ENCODE measurements around the gene DENND4B. TPM values are rescaled to one million over a fixed set of nuclear protein-coding genes. Genes with fewer than 3 reads are reported as not detected.

Gene DENND4B
- total and polyA plus RNA-seq, 9 of the 15 experiments (the other 6 are each of a cell fraction or from before 2014, with no cell fraction given), result 9.5 to 80.5 (median 23.1) TPM

DNA sequence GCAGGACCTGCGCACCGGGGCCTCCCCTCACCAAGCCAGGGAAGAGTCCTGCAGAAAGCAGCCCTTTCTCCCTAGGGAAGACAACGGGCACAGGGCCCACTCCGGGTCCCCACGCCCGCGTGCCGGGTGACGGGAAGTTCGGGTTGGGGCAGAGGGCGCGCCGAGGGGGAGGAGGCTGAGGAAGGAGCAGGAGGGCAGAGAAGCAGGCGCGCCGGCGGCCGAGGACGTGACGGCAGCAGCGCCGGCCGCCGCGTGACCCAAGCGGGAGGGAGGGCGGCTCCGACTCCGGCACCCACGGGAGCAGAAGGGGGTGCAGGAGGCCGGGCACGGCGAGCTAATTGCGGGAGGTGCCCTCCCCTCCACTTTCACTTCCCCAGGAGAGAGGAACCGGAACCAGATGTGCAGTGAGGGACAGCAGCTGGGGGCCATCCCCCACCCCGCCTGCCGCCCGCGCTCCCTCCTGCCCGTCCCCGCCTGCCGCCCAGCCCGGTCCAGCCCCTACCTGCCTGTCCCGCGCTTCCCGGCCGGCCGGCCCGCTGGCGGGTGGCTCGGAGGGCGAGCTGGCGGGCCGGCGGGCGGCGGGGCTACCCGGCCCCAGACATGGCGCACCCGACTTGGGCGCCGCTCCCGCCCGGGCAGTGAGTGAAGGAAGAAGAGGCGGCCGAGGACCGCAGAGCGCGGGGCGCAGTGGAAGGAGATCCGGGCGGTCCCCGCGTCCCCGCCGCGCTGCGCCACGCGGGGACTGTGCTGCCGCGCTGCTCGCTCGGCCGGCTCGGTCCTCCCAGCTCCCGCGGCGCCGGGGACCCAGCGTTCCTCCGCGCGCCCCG, 510 bp downstream of the DENND4B start (continued):
- TF ChIP-seq ZNF778 (CRISPR knock-in tag; IDR thresholded peaks at IDR 0.05), result no peak
- TF ChIP-seq, protein P1, sequence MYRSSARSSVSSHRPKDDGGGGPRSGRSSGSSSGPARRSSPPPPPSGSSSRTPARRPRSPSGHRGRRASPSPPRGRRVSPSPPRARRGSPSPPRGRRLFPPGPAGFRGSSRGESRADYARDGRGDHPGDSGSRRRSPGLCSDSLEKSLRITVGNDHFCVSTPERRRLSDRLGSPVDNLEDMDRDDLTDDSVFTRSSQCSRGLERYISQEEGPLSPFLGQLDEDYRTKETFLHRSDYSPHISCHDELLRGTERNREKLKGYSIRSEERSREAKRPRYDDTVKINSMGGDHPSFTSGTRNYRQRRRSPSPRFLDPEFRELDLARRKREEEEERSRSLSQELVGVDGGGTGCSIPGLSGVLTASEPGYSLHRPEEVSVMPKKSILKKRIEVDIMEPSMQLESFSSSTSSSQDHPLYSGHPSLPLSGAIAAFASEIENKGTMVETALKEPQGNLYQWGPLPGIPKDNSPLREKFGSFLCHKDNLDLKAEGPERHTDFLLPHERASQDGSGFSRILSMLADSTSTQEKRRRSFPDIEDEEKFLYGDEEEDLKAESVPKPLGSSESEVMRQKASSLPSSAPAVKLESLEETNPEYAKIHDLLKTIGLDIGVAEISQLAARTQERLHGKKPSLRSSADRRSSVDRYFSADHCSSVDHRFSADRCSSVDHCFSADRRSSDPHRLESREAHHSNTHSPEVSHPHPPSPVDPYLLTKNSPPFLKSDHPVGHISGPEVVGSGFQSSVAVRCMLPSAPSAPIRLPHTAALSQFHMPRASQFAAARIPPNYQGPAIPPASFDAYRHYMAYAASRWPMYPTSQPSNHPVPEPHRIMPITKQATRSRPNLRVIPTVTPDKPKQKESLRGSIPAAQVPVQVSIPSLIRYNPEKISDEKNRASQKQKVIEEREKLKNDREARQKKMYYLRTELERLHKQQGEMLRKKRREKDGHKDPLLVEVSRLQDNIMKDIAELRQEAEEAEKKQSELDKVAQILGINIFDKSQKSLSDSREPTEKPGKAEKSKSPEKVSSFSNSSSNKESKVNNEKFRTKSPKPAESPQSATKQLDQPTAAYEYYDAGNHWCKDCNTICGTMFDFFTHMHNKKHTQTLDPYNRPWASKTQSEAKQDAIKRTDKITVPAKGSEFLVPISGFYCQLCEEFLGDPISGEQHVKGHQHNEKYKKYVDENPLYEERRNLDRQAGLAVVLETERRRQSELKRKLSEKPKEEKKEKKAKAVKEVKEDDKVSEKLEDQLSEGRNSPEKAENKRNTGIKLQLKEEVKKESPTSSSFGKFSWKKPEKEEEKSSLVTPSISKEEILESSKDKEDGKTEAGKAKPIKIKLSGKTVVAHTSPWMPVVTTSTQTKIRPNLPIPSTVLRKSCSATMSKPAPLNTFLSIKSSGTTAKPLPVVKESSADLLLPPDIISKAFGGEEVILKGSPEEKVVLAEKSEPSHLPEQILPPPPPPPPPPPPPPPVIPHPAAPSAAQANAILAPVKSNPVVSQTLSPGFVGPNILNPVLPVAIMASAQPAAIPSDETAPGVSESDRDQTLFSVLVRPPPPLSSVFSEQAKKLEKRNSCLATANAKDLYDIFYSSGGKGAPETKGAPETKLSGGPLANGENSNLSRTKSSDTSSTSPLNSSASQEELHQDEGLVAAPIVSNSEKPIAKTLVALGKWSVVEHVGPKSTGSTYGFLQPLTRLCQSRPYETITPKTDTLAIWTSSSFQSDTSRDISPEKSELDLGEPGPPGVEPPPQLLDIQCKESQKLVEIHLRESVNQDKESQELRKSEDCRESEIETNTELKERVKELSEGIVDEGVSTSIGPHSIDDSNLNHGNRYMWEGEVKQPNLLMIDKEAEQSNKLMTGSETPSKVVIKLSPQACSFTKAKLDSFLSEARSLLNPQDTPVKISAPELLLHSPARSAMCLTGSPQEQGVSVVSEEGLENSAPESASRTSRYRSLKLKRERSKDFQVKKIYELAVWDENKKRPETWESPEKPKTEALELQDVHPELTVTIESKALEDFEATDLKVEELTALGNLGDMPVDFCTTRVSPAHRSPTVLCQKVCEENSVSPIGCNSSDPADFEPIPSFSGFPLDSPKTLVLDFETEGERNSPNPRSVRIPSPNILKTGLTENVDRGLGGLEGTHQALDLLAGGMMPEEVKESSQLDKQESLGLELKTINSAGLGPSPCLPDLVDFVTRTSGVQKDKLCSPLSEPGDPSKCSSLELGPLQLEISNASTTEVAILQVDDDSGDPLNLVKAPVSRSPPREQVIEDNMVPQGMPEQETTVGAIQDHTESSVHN (IDR thresholded peaks at IDR 0.05; ENCODE audit: borderline replicate concordance in 1 of 2, low read depth in 1 of 2), result no peak
- no peak for TF ChIP-seq KDM1A (IDR thresholded peaks at IDR 0.05)
- no peak for TF ChIP-seq SMARCA4 (IDR thresholded peaks at IDR 0.05)
- TF ChIP-seq BDP1 (IDR thresholded peaks at IDR 0.05; ENCODE audit: insufficient read depth, insufficient read length), result no peak
- TF ChIP-seq ELF2 (CRISPR knock-in tag; IDR thresholded peaks at IDR 0.05), result peak; percentile 54; the same call in 1 of the 2 replicates
- TF ChIP-seq SREBF1 (IDR thresholded peaks at IDR 0.05; ENCODE audit: borderline replicate concordance, low read depth, low read length), result no peak
- TF ChIP-seq, protein P2, sequence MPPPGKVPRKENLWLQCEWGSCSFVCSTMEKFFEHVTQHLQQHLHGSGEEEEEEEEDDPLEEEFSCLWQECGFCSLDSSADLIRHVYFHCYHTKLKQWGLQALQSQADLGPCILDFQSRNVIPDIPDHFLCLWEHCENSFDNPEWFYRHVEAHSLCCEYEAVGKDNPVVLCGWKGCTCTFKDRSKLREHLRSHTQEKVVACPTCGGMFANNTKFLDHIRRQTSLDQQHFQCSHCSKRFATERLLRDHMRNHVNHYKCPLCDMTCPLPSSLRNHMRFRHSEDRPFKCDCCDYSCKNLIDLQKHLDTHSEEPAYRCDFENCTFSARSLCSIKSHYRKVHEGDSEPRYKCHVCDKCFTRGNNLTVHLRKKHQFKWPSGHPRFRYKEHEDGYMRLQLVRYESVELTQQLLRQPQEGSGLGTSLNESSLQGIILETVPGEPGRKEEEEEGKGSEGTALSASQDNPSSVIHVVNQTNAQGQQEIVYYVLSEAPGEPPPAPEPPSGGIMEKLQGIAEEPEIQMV (tag; conservative IDR thresholded peaks at IDR 0.05; ENCODE audit: low read depth), result no peak
- TF ChIP-seq ZNF197 (CRISPR knock-in tag; IDR thresholded peaks at IDR 0.05; ENCODE audit: low read depth), result no peak
- TF ChIP-seq KLF13 (tag; IDR thresholded peaks at IDR 0.05; ENCODE audit: borderline replicate concordance, low read depth), result no peak
- TF ChIP-seq WHSC1 (IDR thresholded peaks at IDR 0.05; ENCODE audit: low read length), result no peak
- TF ChIP-seq, protein P3, sequence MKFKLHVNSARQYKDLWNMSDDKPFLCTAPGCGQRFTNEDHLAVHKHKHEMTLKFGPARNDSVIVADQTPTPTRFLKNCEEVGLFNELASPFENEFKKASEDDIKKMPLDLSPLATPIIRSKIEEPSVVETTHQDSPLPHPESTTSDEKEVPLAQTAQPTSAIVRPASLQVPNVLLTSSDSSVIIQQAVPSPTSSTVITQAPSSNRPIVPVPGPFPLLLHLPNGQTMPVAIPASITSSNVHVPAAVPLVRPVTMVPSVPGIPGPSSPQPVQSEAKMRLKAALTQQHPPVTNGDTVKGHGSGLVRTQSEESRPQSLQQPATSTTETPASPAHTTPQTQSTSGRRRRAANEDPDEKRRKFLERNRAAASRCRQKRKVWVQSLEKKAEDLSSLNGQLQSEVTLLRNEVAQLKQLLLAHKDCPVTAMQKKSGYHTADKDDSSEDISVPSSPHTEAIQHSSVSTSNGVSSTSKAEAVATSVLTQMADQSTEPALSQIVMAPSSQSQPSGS (CRISPR knock-in tag; IDR thresholded peaks at IDR 0.05), result no peak

All from K562 (cell line).